ENCODE results near the gene CCDC34.
A peak's percentile ranks its signal among the peaks of the same experiment; 100 is the strongest.

Gene CCDC34

DNA sequence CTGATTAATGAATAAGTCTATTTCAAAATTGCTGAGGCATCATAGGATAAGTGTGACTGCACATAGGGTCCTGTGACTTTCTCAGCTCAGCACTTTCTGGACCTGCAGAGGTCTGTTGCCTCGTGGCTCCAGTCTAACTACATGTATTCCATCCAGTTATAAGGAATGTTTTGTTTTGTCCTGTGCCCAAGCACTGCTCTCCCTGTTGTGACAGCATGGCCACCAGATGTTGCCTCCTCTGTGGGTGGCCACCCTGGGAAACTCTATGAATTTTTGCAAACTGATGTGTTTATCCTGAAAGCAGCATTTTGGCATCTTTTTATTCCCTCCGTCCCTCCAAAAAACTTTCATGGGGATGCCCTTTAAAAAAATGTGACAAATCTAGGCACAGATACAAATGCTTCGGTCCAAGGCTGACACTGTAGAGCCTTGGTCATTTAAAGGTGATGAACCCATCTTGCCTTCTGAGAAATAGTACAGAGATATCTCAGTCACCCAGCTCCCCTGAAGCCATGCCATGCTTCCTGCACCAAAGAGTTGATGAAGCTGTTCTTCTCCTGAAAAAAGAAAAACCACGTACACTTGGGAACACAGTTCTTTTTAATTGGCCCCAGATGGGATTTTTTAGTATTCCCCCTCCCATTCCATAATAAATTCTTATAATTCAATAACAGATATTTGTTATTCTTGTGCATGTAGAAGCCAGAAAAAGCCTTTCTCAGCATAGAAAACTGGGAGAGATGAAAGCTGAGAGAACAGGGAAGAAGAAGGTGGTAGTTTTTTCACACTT is 72.6 kb downstream of the CCDC34 start:
- peak; percentile 48 for DNase-seq (ENCODE audit: low read depth)
